AG04450 (cell line): Measurements from ENCODE around the gene F2RL1. TPM values are rescaled to one million over a fixed set of nuclear protein-coding genes. Genes with fewer than 3 reads are reported as not detected.
A peak's percentile ranks its signal among the peaks of the same experiment; 100 is the strongest.
"Not testable (repeated sequence)": the region's sequence is repeated elsewhere in the genome, so short reads cannot be mapped to it uniquely, and the experiment has no call there.

Experiments used
- CTCF ChIA-PET: fragments of 300-600, 350-600 bp; formaldehyde crosslinking; extraction: SDS; loops from one replicate; lab custom pipeline; 2022; ENCODE audit warnings: antibody characterized with exemption, inconsistent platforms; lab: Charles Lee
- POLR2A ChIA-PET: fragments of 350-600 bp; formaldehyde crosslinking; extraction: SDS; loops from one replicate; lab custom pipeline; 2021; ENCODE audit warnings: antibody characterized with exemption, inconsistent platforms; lab: Yijun Ruan, JAX
- DNase-seq: peaks from one replicate; pipeline ENCODE4 v3.0.0-alpha.2; 2011; ENCODE audit warnings: low read depth, low spot score
- H3K27ac ChIP-seq: one replicate; pipeline ENCODE4 v1.5.1; 2012; ENCODE audit warnings: low read depth, low read length, control low read depth
- H3K27me3 ChIP-seq: one replicate; pipeline ENCODE4 v1.6.0; 2012; ENCODE audit warnings: low read length; ENCODE audit not compliant: control insufficient read depth, insufficient read depth
- H3K4me3 ChIP-seq: 2 replicates; pipeline ENCODE4 v1.5.1; 2011; ENCODE audit warnings: mild to moderate bottlenecking, low read depth, low read length, control low read depth
- H3K9me3 ChIP-seq: 2 replicates; pipeline ENCODE4 v1.5.1; 2012; ENCODE audit warnings: low read length; ENCODE audit not compliant: control insufficient read depth, insufficient read depth
- polyA plus RNA-seq: library from polyadenylated mRNA; depleted of rRNA; stranded (reverse); fragments of >200 nt; gene quantifications from 2 replicates; pipeline ENCODE4 v1.2.3, GENCODE V29; 2011
- TF ChIP-seq, protein P1 (sequence below): IDR thresholded peaks from 2 replicates; pipeline ENCODE4 v1.5.1; 2011; ENCODE audit warnings: low read depth, low read length, control low read depth, inconsistent platforms

F2RL1 gene
- polyA plus RNA-seq, 1 experiment: 11.0 TPM

DNA sequence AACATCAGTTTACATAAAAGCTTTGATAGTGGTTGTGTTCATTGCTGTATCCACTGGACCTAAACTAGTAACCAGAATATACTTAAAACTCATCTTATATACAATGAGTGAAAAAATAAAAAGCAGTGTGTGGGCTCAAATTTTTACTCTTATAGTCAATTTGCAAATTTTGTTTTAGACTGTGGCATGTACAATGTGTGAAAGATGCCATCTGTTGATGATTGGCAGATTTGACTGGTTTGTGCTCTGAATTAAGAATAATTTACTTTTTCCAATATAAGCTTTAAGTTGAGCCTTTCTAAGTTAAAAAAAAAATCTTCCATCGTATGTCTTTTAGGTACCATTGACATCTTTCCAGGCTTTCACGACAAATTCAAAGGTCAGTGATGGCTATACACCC lies 42.4 kb upstream of the F2RL1 start:
- TF ChIP-seq, protein P1, sequence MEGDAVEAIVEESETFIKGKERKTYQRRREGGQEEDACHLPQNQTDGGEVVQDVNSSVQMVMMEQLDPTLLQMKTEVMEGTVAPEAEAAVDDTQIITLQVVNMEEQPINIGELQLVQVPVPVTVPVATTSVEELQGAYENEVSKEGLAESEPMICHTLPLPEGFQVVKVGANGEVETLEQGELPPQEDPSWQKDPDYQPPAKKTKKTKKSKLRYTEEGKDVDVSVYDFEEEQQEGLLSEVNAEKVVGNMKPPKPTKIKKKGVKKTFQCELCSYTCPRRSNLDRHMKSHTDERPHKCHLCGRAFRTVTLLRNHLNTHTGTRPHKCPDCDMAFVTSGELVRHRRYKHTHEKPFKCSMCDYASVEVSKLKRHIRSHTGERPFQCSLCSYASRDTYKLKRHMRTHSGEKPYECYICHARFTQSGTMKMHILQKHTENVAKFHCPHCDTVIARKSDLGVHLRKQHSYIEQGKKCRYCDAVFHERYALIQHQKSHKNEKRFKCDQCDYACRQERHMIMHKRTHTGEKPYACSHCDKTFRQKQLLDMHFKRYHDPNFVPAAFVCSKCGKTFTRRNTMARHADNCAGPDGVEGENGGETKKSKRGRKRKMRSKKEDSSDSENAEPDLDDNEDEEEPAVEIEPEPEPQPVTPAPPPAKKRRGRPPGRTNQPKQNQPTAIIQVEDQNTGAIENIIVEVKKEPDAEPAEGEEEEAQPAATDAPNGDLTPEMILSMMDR: no peak
- Histone ChIP-seq H3K4me3 (no peak overlapping the region), H3K27me3 (no peaks in the 10 kb centered on the region), H3K27ac (no peak overlapping the region), H3K9me3 (no peaks in the 10 kb centered on the region)
- ChIA-PET CTCF (interaction anchor here (0.6 to 2.3 kb wide), 3 partner anchors 13 to 404 kb away, joined by 3 to 20 read pairs (median 3); no protein-coding TSS in a partner anchor), POLR2A (no interaction called here)
- no peak for DNase-seq

DNA sequence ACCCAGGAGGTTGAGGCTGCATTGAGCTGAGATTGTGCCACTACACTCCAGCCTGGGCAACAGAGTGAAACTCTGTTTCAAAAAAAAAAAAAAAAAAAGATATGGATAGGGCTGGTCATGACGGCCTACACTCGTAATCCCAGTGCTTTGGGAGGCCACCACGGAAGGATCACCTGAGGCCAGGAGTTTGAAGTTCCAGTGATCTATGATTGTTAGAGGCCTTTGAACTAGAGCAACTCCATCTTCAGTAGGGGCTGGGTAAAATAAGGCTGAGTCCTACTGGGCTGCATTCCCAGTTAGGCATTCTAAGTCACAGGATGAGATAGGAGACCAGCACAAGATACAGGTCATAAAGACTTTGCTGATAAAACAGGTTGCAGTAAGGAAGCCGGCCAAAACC lies 38.2 kb upstream of the F2RL1 start:
- H3K9me3 ChIP-seq, H3K27ac ChIP-seq, H3K4me3 ChIP-seq, DNase-seq, H3K27me3 ChIP-seq, POLR2A ChIA-PET: not testable (repeated sequence)
- CTCF ChIA-PET: interaction anchor here (2.2 kb wide), 1 partner anchor 179 kb away, joined by 7 read pairs; no protein-coding TSS in a partner anchor

DNA sequence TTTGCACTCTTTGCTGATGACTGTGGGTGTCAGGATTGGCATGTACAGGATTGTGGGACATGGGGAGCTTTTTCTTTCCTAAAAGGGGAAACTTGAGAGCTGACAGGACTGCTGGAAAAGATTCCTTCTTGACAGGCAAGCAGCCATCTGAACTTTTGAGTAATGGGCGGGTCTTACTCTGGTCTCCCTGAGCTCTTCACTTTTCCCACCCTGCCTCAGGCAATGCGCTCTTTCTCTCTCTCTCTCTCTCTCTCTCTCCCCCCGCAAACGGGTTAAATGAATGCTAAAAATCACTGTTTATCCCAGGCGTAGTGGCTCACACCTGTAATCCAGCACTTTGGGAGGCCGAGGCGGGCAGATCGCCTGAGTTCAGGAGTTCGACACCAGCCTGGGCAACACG lies 37.1 kb upstream of the F2RL1 start:
- no peak for DNase-seq
- Histone ChIP-seq H3K27ac (no peak overlapping the region), H3K9me3 (no peaks in the 10 kb centered on the region), H3K27me3 (no peaks in the 10 kb centered on the region), H3K4me3 (no peak overlapping the region)
- POLR2A ChIA-PET: no interaction called here
- TF ChIP-seq, protein P1: no peak
- CTCF ChIA-PET: no interaction called here

DNA sequence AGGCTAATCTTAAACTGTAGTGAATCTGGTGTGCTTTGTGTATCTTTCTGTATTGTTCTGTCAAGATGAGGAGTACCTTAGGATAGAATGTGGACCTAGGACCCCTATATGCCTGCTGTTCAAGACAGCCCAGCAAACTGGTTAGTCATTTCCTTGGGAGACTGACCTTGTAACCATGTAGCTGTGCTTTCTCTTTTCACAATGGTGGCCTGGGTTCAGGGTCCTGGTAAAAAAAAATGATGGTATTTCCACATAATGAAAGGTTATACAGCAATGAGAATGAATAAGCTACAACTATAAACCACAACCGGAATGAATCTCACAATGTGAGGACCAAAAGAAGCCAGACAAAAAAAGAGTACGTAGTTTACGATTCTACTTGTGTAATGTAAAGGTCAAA lies 36.4 kb upstream of the F2RL1 start:
- no peak overlapping the region for H3K27ac ChIP-seq
- no peak overlapping the region for H3K4me3 ChIP-seq
- ChIA-PET POLR2A (no interaction called here), CTCF (interaction anchor here (1.0 kb wide), 1 partner anchor 35 kb away, joined by 4 read pairs; no protein-coding TSS in a partner anchor)
- DNase-seq: no peak
- TF ChIP-seq, protein P1: no peak
- H3K27me3 ChIP-seq: no peaks in the 10 kb centered on the region
- H3K9me3 ChIP-seq: no peaks in the 10 kb centered on the region

DNA sequence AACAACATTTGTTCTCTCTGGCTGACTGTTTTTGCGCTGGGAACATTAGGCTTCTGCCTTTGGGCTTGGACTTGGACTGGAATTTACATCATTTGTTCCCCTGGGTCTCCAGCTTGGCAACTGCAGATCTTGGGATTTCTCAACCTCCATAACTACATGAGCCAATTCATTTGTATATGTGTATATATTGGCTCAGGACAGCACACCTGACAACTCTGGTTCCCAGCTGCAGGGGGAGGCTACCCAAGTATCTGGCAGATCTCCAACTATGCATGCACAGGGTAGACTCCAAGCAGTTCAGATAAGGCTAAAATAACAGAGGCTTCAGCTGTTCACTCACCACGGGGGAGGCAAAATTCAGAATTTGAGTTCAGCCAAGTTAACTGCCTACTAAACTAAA lies 31.6 kb upstream of the F2RL1 start:
- TF ChIP-seq, protein P1: no peak
- Histone ChIP-seq H3K27me3 (no peaks in the 10 kb centered on the region), H3K27ac (peak overlapping the region; percentile 31), H3K9me3 (no peaks in the 10 kb centered on the region), H3K4me3 (no peak overlapping the region)
- peak; percentile 88 for DNase-seq
- ChIA-PET POLR2A (interaction anchor here (1.2 kb wide), 1 partner anchor 19 kb away, joined by 6 read pairs; no protein-coding TSS in a partner anchor), CTCF (interaction anchor here (1.1 to 1.7 kb wide), 2 partner anchors 12 to 13 kb away, joined by 3 to 12 read pairs; no protein-coding TSS in a partner anchor)
